Measurements from ENCODE around the gene NPDC1.

NPDC1 gene

GRCh38 chr9:137055385-137056364, 9.7 kb upstream of the NPDC1 start:
- DNase-seq, result no peak

DNA sequence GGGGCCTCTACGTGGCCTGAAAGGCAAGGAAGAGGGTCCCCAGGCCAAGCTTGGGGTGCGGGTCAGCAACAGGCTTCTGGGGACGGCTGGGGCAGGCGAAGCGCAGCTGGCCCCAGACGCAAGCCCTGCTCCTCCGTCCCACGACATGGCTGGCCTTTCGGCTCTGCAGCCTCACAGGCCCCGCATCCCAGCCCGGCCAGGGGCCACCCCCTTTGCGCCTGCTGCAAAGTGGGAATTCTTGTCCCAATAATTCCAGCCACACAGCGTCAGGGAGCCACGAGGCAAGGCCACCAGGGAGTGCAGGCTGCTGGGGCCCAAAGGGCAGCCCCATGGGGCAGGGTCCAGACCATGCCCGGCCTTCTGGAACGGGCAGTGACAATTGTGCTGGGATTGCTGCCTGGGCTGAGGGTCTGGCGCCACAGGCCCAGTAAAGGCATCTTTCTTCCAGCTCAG, 9.0 kb upstream of the NPDC1 start:
- DNase-seq, result no peak

DNA sequence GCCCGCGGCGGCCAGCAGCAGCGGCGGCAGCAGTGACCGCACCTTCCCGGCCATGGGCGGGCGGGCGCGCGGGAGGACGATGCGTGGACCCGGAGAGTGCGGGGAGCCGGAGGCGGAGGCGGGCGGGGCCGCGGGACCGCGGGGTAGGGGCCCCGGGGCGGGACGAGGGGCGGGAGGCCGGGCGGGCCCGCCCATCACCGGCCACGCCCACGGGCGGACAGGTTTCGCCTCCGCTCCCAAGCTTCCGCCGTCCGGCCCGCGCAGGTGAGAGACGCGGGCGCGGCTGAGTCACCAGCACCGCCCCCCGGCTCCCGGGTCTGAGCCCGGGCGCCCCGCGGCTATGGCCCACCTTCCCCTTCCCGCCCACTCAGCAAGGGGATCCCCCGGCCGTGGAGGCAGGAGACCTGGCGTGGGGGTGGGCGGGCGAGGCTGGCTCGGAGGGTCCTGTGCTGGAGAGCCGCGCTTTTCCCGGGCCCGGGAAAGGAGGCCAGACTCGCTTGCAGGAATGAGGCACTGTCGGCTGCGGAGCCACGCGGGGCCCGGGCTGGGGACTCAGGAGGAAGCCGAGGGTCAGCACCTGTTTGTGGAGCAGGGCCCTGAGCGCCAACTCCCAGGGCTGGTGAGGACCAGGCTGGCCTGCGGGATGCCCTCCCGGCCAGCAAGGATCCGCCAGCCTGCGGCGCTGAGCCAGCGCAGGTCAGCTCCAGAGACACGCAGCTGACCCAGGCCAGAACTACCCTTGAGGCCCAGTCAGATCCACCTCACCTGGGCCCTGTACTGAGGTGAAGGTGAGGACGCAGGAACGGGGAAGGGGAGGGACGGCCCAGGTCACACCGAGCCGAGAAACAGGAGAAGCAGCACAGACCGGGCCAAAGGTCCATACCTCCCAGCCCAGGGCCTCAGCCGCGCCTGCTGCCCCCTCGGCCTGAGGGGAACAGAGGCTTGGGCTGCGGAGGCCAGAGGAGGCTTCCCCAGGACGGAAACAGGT, 8.3 kb upstream of the NPDC1 start, which contains the start of gene ENTPD2:
TSS of gene ENTPD2 (minus strand) at position 118 of the 988 bp plus-strand sequence. CDS start at position 54, 64 bp downstream.
- peak; percentile 85 for DNase-seq

DNA sequence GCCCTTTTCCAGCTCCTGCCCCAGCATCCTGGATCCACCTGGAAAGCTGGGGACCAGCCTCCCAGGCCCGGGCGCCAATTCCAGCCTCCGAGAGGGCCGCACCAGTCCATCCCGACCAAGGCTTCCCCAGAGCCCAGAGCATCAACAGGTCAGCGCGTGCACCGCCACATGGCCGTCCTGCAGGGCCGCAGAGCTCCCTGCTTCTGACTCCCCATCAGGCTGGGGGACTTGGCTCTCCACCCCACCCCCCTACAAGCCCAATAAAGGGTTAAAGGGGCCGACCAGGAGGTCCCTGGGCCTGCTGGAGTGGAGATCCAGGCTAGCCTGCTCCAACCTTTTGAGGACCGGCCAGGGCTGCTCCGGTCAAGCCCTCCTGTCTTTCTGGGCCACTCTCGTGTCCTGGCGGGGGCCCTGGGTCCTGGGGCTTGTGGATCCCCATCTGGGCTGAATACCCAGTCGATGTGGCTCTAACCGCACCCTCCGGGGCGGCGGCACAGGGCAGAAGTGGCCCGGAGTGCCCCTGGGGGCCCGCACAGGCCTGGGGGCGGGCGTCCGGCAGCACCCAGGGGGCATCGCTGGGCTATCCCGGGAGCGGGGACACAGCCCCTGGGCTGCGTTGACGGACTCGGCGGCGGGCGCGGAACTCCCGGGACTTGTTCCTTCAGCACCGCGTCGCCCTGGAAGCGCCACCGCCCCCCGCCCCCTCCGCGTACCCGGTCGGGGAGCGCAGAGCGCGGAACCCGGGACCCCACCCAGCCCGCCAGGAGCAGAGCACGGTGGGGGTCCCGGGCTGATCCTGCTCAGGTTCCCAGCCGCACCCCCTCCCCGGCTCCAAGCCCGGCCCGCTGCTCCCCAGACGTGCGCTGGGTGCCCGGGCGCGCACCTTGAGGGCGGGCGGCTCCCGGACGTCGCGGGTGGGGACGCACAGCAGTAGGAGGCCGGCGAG, 7.3 kb upstream of the NPDC1 start:
- no peak for DNase-seq

DNA sequence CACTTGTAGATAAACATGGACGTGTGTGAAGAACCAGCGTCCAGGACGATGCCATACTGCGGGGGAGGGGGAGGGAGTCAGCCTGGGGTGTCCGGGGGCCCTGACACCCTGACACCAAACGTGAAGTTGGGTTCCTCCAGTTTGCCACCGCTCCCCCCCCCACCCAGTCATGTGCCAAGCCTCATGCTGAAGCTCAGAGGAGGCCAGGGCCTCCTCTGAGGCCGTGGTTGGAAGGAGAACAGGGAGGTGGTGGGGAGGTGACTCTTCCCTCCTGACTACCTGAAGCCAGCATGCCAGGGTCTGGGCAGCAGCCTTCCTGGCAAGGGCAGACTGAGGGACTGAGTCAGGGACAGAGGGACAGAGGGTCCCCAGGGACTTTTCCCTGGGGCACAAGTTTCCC, 6.3 kb upstream of the NPDC1 start:
- no peak for DNase-seq

GRCh38 chr9:137051145-137051724, 5.3 kb upstream of the NPDC1 start:
- no peak for DNase-seq

- DNase-seq, result peak; percentile 19
Observed at GRCh38 chr9:137050570-137050969, 4.6 kb upstream of the NPDC1 start.

GRCh38 chr9:137049544-137050449, 3.8 kb upstream of the NPDC1 start:
- DNase-seq, result peak; percentile 68

- no peak for DNase-seq
Observed at GRCh38 chr9:137048655-137049543, 2.9 kb upstream of the NPDC1 start.

DNA sequence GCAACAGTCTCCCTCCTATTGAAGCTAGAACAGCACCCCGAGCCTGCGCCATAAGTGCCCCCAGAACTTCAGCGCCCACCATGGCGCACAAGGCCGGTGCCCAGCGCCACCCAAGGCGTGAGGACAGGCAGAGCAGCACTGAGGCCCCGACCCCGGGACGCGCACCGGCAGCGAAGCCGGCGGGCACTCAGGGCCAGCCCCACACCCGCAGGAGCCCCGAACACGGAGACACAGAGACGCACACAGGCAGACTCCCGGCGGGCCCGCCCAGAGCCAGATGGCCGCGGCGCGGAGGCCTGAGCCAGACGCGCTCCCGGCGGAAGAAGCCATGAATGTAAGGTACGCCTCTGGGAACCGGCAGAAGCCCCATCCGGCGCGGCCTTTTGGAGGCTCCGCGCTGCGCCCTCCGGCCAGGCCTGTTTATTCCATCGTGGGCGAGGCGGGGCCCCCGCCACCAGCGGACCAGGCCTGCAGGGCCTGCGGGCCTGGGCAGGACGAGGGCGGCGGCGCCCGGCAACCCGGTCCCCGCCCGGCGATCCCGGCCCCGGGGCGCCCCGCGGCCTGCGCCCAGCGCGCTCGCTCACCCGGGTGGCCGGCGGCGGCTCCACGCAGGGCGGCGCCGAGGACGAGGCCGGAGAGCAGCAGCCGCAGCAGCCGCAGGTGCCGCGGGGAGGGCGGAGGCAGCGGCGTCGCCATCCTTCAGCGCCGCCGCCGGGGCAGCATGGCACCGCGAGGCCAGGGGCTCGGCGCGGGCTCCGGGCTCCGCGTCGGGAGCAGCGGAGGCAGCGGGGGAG, 486 bp downstream of the NPDC1 start:
- DNase-seq, result peak; percentile 9

DNA sequence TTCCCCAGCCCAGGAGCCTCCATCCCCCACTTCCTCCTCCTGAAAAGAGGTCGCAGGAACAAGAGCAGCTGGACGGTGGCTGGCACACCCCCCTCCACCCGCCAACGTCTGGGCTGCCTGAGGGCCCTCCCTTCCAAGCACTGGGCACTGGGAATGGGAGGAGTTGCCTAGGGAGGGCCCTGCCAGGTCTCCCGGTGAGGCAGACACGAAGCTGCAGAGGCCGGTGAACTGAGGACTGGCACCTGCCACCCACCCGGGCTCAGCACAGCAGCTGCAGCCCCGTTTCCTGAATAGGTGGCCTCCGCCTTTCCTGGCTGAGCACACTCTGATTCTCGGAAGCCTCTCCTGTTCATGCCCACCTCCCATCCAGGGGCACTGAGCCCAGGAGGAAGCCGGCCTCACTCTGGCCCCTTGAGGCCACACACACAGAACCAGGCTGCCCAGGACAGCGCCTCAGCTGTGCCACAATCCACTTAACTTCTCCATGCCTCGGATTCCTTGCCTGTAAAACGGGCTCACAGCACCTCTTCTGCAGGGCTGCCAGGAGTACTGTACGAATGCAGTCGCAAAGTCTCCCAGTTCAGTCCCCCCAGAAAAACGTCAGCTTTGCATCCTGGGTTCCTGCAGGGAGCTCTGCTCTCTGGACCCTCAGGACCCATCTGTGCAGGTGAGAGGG, 1.3 kb downstream of the NPDC1 start:
- DNase-seq, result peak; percentile 18

- DNase-seq, result no peak
Observed at GRCh38 chr9:137044037-137044436, 1.9 kb downstream of the NPDC1 start.

- DNase-seq, result no peak
Observed at GRCh38 chr9:137042751-137043727, 2.9 kb downstream of the NPDC1 start.

GRCh38 chr9:137041124-137041523, 4.9 kb downstream of the NPDC1 start:
- DNase-seq, result no peak

GRCh38 chr9:137040568-137040967, 5.4 kb downstream of the NPDC1 start:
- no peak for DNase-seq

DNA sequence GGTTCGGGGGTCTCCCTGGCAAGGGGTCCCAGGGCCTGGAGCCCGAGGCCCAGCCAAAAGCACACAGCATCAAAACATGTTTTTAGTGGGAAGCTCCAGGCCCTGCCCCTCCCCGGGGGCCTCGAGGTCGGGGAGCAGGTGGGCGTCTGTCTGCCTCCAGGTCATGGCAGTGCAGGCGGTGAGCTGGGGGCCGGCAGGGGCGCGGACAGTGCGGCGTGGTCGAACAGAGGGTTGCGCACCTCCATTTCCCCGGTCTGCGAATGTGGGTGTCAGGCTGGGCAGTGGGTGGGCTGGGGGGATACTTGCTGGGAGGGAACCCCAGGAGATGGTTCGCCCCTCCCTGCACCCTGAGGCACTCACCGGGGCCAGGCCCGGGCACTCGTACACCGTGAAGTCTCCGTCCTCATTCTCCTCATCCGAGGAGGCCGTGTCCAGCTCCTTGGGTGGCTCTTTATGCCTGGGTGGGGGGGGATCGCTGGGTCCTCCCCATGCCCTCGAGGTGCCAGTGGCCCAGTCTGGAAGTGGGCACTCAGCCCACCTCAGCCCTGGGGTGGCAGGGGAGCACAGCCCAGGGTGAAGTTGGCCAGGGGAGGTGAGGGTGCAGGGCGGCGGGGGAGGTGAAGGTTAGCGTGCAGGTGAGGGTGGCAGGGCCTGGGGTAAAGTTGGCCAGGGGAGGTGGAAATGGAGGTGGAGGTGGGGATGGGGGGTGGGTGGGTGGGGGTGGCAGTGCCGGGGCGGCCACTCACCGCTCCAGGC, 6.2 kb downstream of the NPDC1 start:
- no peak for DNase-seq

Data from NCI-H774 (cell line).